ENCODE results near the gene MAP4K4. TPM values are rescaled to one million over a fixed set of nuclear protein-coding genes. Genes with fewer than 3 reads are reported as not detected.

Gene MAP4K4
- total RNA-seq, 1 donor from 2014 or later = 122 TPM

GRCh38 chr2:101863534-101863933 lies 166.0 kb downstream of the MAP4K4 start:
- H3K4me3 Mint-ChIP-seq (ENCODE audit: unreplicated experiment) = no peak overlapping the region
- H3K27ac Mint-ChIP-seq (ENCODE audit: unreplicated experiment) = no peak overlapping the region
- no peaks in the 10 kb centered on the region for H3K27me3 Mint-ChIP-seq (ENCODE audit: low read depth)
- H3K4me1 Mint-ChIP-seq (ENCODE audit: low read depth) = peaks cover 22% of the 10 kb centered on the region
- H3K36me3 Mint-ChIP-seq (ENCODE audit: low read depth) = peaks cover 38% of the 10 kb centered on the region
- no peaks in the 10 kb centered on the region for H3K9me3 Mint-ChIP-seq (ENCODE audit: low read depth)
- TF ChIP-seq CTCF (IDR thresholded peaks at IDR 0.05) = no peak
- no peak for DNase-seq (ENCODE audit: low spot score)

- no peak overlapping the region for H3K27ac Mint-ChIP-seq (ENCODE audit: unreplicated experiment)
- DNase-seq (ENCODE audit: low spot score) = no peak
- H3K4me1 Mint-ChIP-seq (ENCODE audit: low read depth) = peaks cover 24% of the 10 kb centered on the region
- H3K4me3 Mint-ChIP-seq (ENCODE audit: unreplicated experiment) = no peak overlapping the region
- no peak for TF ChIP-seq CTCF (IDR thresholded peaks at IDR 0.05)
- no peaks in the 10 kb centered on the region for H3K27me3 Mint-ChIP-seq (ENCODE audit: low read depth)
- peaks cover 38% of the 10 kb centered on the region for H3K36me3 Mint-ChIP-seq (ENCODE audit: low read depth)
- H3K9me3 Mint-ChIP-seq (ENCODE audit: low read depth) = no peaks in the 10 kb centered on the region
Observed at GRCh38 chr2:101864426-101864825, 166.9 kb downstream of the MAP4K4 start.

- Mint-ChIP-seq H3K4me3 (ENCODE audit: unreplicated experiment) (no peak overlapping the region), H3K27me3 (ENCODE audit: low read depth) (no peaks in the 10 kb centered on the region), H3K4me1 (ENCODE audit: low read depth) (peaks cover 25% of the 10 kb centered on the region), H3K36me3 (ENCODE audit: low read depth) (peaks cover 44% of the 10 kb centered on the region), H3K9me3 (ENCODE audit: low read depth) (no peaks in the 10 kb centered on the region), H3K27ac (ENCODE audit: unreplicated experiment) (peak overlapping the region; percentile 85)
- no peak for DNase-seq (ENCODE audit: low spot score)
- no peak for TF ChIP-seq CTCF (IDR thresholded peaks at IDR 0.05)
Observed at GRCh38 chr2:101868525-101868924, 171.0 kb downstream of the MAP4K4 start.

DNA sequence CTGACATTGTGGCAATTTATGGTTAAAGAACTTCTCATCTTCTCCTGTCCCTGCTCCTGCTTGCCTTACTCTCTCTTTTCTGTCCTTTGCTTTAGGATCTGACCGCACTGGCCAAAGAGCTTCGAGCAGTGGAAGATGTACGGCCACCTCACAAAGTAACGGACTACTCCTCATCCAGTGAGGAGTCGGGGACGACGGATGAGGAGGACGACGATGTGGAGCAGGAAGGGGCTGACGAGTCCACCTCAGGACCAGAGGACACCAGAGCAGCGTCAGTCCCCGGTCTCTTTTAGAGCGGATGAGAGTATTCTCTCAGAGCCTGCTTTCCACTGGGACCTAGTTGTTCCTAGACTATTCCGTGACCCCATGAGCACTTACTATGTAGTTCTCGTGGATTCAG lies 172.0 kb downstream of the MAP4K4 start:
- no peak for DNase-seq (ENCODE audit: low spot score)
- H3K9me3 Mint-ChIP-seq (ENCODE audit: low read depth) = no peaks in the 10 kb centered on the region
- no peaks in the 10 kb centered on the region for H3K27me3 Mint-ChIP-seq (ENCODE audit: low read depth)
- H3K4me1 Mint-ChIP-seq (ENCODE audit: low read depth) = peaks cover 25% of the 10 kb centered on the region
- H3K36me3 Mint-ChIP-seq (ENCODE audit: low read depth) = peaks cover 46% of the 10 kb centered on the region
- no peak overlapping the region for H3K4me3 Mint-ChIP-seq (ENCODE audit: unreplicated experiment)
- peak overlapping the region; percentile 12 for H3K27ac Mint-ChIP-seq (ENCODE audit: unreplicated experiment)
- TF ChIP-seq CTCF (IDR thresholded peaks at IDR 0.05) = no peak

- no peaks in the 10 kb centered on the region for H3K27me3 Mint-ChIP-seq (ENCODE audit: low read depth)
- DNase-seq (ENCODE audit: low spot score) = no peak
- no peak for TF ChIP-seq CTCF (IDR thresholded peaks at IDR 0.05)
- H3K27ac Mint-ChIP-seq (ENCODE audit: unreplicated experiment) = no peak overlapping the region
- H3K9me3 Mint-ChIP-seq (ENCODE audit: low read depth) = no peaks in the 10 kb centered on the region
- H3K4me3 Mint-ChIP-seq (ENCODE audit: unreplicated experiment) = no peak overlapping the region
- peaks cover 25% of the 10 kb centered on the region for H3K4me1 Mint-ChIP-seq (ENCODE audit: low read depth)
- peaks cover 44% of the 10 kb centered on the region for H3K36me3 Mint-ChIP-seq (ENCODE audit: low read depth)
Observed at GRCh38 chr2:101870444-101870843, 172.9 kb downstream of the MAP4K4 start.

All from chondrocyte (in vitro differentiated cells).